CD4-positive, alpha-beta T cell treated with Interleukin-17A for 4 hours (primary cell): ENCODE data around the gene TPM3.
A peak's percentile ranks its signal among the peaks of the same experiment; 100 is the strongest.
"Not testable (repeated sequence)": the region's sequence is repeated elsewhere in the genome, so short reads cannot be mapped to it uniquely, and the experiment has no call there.

ENCODE experiments used
- DNase-seq: peaks from one replicate; pipeline ENCODE4 v3.0.0-alpha.2; 2020; ENCODE audit warnings: mixed read lengths

TPM3 gene

DNA sequence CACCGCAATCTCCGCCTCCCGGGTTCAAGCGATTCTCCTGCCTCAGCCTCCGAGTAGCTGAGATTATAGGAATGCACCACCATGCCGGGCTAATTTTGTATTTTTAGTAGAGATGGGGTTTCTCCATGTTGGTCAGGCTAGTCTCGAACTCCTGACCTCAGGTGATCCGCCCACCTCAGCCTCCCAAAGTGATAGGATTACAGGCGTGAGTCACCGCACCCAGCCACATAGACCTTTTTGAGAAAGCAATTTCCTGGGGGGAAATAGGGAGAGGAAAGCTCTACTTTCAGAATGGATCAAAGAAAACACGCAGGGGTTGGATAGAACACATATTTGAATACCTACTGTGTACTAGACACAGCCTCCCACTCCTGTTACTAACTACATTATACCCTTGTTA lies 13.9 kb upstream of the TPM3 start:
- DNase-seq, result not testable (repeated sequence)

GRCh38 chr1:154199563-154199879 lies 7.6 kb upstream of the TPM3 start:
- no peak for DNase-seq

- DNase-seq, result peak; percentile 63
These were observed 7.1 kb upstream of the TPM3 start for GRCh38 chr1:154198756-154199562.

DNA sequence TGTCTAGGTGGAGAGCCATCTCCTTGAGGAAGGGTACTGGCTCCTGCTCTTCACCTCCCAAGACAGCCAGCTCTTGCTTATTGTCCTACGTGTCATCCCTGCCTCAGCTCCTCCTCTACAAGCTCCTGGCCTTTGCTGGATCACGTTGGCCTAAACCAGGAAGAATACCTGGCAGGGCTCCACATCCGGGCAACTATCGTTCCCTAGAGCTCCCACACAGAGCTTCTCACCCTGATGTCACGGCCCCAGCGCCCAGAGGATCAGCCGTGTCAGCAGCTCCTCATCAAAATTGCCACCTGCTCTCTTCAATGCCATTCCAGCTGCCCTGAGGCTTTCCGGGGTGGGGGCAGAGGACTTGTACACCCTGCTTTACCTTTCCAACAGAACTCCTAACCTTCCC lies 1.9 kb upstream of the TPM3 start:
- no peak for DNase-seq

GRCh38 chr1:154192476-154192875 lies 576 bp upstream of the TPM3 start:
- no peak for DNase-seq

DNA sequence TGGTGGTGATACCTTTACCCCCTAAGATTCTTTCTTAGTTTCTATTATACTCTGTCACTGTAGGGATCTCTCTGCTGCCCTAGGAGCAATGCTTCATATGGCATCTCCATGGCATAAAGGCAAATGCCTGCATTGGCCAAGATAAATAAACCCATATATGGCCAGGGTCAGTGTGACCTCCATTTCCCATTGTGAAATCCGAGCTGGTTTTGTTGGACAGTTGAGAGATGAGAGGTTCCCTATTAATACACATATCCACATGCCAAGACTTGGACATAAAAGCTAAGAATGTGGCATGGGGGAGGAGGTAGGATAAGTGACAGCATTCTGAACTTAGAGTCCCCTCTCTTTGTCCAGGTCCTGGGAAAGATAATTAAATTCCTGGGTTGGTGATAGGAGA lies 1.4 kb downstream of the TPM3 start:
- no peak for DNase-seq

DNA sequence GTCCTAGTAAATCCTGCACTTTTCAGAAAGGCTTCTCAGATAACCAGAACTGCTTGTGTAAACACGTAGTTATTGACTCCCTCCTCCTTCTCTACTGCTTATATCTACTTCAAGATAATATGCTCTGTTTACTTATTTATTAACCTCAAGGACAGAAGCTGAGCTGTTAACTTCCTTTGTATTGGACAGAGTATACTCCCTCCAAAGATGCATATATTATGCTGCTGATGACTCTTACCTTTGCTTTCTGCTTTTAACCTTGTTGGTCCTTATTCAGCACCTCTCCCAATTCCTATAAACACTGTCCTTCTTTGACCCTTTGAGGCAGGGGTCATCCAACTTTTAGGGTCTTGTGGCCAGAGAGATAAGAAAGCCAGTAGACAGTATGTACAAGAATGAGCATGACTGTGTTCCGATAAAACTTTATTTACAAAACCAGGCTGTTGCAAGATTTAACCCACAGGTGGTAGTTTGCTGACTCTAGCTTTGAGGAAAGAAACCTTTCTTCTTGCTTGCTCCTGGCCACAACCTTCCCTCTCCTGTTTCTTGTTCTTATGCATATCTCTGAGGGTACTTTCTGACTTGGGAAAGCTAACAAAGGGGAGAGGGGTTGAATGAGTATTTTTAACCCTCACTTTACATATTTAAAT lies 4.9 kb downstream of the TPM3 start:
- DNase-seq, result no peak

DNA sequence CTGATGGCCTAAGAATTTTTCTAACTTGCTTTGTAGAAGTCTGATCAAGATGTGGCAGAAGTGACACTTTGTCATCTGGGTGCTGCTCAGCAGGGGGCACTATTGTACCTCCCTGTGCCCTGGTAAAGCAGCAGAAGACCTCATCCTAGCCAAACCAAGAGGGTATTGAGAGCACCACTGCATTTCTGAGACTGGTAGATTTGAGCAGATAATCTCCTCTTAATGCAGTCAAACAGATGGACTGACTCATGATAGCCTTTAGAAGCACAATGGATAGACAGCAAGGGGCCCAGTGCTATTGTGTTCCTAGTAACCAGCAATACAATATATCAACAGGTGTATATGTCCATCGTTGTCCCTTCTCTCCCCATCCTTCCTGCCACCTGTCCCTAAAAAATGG lies 5.7 kb downstream of the TPM3 start:
- DNase-seq, result peak; percentile 70

GRCh38 chr1:154183046-154183915 lies 8.6 kb downstream of the TPM3 start:
- DNase-seq, result peak; percentile 94

- DNase-seq, result peak; percentile 74
These were observed 9.4 kb downstream of the TPM3 start for GRCh38 chr1:154182344-154183045.

- no peak for DNase-seq
These were observed 10.0 kb downstream of the TPM3 start for GRCh38 chr1:154181944-154182343.

GRCh38 chr1:154179946-154180687 lies 11.8 kb downstream of the TPM3 start:
- DNase-seq, result no peak

DNA sequence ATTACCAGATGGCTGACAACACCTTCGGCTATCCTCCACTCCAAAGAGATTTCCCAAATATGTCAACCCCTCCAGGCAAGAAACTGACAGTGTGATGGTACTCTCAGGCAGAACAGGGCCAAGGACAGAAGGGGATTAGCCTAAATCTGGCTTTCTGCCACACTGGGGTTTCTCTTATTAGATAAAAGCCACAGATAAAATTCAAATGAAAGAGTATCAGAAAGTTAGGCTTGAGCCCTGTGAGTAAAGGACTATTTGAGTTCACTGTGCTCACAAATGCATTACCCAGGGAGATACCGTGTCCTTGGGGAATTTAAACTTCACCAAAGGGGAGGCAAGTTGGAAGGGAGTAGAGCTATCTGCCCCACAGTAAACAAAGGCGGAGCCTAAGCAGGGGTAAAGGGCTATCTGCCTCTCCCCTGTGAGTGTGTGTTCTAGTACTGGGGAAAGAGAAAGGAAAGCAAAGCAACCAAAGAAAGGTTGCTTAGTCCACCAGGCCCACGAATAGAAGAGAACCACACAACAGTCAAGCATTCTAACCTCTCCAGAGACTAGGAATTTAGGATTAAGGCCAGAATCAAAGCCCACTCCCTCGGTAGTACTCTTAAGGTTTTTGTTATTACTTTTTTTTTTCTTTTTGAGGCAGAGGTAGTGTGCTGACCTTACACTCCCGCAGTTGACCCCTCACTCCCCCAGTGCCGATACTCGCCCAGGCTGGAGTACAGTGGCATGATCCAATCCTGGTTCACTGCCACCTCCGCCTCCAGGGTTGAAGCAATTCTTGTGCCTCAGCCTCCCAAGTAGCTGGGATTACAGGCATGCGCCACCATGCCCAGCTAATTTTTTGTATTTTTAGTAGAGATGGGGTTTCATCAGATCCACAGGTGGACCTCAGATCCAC lies 12.7 kb downstream of the TPM3 start:
- no peak for DNase-seq

- no peak for DNase-seq
These were observed 13.9 kb downstream of the TPM3 start for GRCh38 chr1:154178013-154178412.

DNA sequence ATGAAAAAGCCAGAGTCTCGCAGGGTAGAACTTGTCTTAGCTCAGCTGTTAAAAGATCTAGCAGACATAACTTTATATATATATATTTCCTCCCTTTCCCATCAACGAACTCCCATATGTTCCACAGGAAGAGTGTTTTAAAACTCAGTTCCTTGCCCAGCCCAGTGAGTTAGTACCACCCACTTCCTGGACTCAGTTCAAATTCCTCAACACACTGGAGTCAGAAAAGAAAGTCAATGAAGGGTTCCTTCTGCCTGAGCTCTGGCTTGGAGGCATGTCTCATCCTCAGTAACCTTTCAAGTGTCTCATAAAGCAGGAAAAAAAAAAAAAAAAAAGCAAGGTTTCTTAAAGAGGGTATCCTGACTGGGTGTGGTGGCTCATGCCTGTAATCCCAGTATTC lies 15.6 kb downstream of the TPM3 start:
- DNase-seq, result peak; percentile 19

DNA sequence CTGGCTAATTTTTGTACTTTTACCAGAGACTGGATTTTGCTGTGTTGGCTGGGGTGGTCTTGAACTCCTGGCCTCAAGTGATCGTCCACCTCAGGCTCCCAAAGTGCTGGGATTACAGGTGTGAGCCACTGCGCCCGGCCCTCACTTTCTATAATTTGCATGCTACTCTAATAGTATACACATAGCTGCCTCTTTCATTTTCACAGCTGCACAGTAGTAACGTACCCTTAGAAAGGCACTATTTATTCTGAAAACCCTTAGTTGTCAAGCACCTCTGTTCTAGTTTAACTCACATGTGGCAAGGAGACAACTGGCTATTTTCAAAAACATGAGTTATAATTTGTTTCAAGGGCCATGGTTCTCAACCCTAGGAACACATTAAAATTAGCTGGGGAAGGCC lies 17.2 kb downstream of the TPM3 start:
- no peak for DNase-seq

DNA sequence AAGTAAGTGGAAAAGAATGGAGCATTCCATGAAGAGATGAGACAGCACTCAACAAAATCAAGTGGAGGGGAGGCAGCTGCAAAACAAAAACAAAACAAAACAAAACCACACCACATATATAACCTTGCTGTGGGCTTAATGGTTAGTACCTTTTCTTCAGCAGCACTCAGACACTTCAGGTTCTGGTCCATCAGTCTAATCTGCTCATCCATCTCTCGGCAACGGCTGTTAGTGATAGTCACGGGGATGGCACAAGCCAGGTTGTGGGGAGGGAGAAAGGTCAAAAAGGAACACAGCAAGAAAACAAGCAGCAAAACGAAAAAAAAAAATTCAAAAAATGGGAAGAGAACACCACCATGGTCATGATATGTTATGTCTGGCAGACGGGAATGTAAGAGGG lies 20.0 kb downstream of the TPM3 start:
- no peak for DNase-seq

GRCh38 chr1:154171223-154171583 lies 20.7 kb downstream of the TPM3 start:
- DNase-seq, result no peak

- DNase-seq, result peak; percentile 24
These were observed 21.2 kb downstream of the TPM3 start for GRCh38 chr1:154170547-154171222.

- no peak for DNase-seq
These were observed 24.4 kb downstream of the TPM3 start for GRCh38 chr1:154167461-154167860.

DNA sequence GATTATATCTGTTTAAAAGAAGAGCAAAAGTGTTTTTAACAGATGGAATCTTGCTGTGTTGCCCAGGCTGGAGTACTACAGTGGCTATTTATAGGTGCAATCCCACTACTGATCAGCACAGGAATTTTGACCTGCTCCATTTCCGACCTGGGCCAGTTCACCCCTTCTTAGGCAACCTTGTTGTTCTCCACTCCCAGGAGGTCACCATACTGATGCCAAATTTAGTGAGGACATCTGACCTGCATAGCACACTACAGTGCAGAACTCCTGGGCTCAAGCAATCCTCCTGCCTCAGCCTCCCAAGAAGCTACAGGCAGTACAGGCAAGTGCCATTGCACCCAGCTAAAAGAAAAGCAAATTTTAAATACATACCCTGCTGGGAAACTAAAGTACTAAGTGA lies 25.7 kb downstream of the TPM3 start:
- no peak for DNase-seq
